ENCODE measurements around the gene BFSP1.

Gene BFSP1

DNA sequence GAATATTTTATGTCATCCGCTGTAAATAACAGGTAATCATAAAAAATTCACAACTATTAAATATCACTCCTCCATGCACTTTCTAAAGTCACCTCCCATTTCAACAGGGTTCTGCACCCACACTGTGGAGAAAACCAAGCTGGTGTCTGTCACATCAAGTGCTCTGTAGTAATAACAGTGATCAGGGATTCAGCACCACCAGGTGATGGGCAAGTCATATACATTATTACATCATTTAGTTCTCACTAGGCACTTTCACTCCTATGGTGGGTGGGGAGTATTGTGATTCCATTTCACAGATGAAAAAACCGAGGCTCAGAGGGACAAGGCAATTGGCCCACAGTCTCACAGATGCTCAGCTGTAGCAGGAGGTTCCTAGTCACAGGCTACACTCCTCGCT, 8.7 kb downstream of the BFSP1 start:
- Histone ChIP-seq H2BK5ac (ENCODE audit: low read depth, low read length, poor library complexity, severe bottlenecking) (no peak overlapping the region), H3K27me3 (ENCODE audit: control insufficient read depth in 1 of 2, insufficient read depth in 1 of 2, low read length in 2 of 2) (peaks cover 3 to 12% of the 10 kb centered on the region in 2 experiments), H3K9me3 (ENCODE audit: control insufficient read depth, low read length) (no peaks in the 10 kb centered on the region), H3K4me1 (ENCODE audit: control insufficient read depth, insufficient read depth, low read depth, low read length) (peaks cover 2% of the 10 kb centered on the region), H3K4ac (ENCODE audit: low read depth in 1 of 2, low read length in 2 of 2) (no peak overlapping the region), H2BK15ac (ENCODE audit: low read depth, poor library complexity, severe bottlenecking) (no peak overlapping the region), H4K91ac (ENCODE audit: low read length) (no peak overlapping the region), H3K23ac (ENCODE audit: low read length in 2 of 2) (no peak overlapping the region), H3K27ac (ENCODE audit: low read length, poor library complexity, severe bottlenecking) (no peak overlapping the region), H3K79me1 (replicated peaks; ENCODE audit: low read length, poor library complexity, severe bottlenecking) (no peaks in the 10 kb centered on the region), H2BK120ac (ENCODE audit: low read depth, low read length) (no peak overlapping the region), H3K9ac (ENCODE audit: low read length) (no peak overlapping the region), H3K4me3 (ENCODE audit: insufficient read depth in 1 of 2, low read depth in 1 of 2, low read length in 2 of 2) (no peak overlapping the region), H3K4me2 (ENCODE audit: low read length, poor library complexity, severe bottlenecking) (no peak overlapping the region), H3K18ac (ENCODE audit: low read depth in 1 of 2, low read length in 2 of 2) (no peak overlapping the region), H3K14ac (ENCODE audit: low read length in 2 of 2) (no peak overlapping the region), H2BK12ac (ENCODE audit: low read length in 2 of 2) (no peak overlapping the region), H2AFZ (ENCODE audit: low read depth, low read length) (no peak overlapping the region), H3K36me3 (ENCODE audit: control insufficient read depth in 1 of 2, insufficient read depth in 2 of 2, low read depth in 1 of 2, low read length in 2 of 2) (no peaks in the 10 kb centered on the region), H4K8ac (ENCODE audit: low read length) (no peak overlapping the region), H2AK5ac (ENCODE audit: low read length, severe bottlenecking) (no peak overlapping the region)
- no peak for DNase-seq
- 66% methylated on average over 2 of the region's 3 CpGs for WGBS

DNA sequence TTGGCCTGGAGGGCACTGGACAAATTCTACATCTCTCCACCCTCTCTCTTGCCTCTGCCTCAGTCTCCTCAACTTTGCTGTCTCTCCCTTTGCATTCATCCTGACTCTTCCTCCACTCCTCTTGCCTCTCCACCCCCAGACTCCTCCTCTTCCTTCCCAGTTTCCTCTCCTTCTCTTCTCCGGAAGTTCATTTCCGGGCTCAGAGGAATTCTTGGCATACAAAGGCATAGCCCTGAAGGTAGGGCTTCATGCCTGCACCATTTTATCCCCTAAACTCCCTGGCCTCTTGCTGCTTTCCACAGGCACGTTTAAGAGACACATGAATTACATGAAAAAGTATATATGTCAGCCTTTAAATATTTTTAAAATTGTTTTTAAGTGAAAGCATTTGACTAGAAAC, 10.6 kb downstream of the BFSP1 start:
- H2AFZ ChIP-seq (ENCODE audit: low read depth, low read length) = no peak overlapping the region
- H3K18ac ChIP-seq (ENCODE audit: low read depth in 1 of 2, low read length in 2 of 2) = no peak overlapping the region
- no peak for DNase-seq
- H3K4ac ChIP-seq (ENCODE audit: low read depth in 1 of 2, low read length in 2 of 2) = no peak overlapping the region
- H2BK120ac ChIP-seq (ENCODE audit: low read depth, low read length) = no peak overlapping the region
- H2BK15ac ChIP-seq (ENCODE audit: low read depth, poor library complexity, severe bottlenecking) = no peak overlapping the region
- H3K4me2 ChIP-seq (ENCODE audit: low read length, poor library complexity, severe bottlenecking) = no peak overlapping the region
- H3K9me3 ChIP-seq (ENCODE audit: control insufficient read depth, low read length) = no peaks in the 10 kb centered on the region
- WGBS = 33% methylated on average over 2 of the region's 3 CpGs
- no peak overlapping the region for H2AK5ac ChIP-seq (ENCODE audit: low read length, severe bottlenecking)
- H2BK5ac ChIP-seq (ENCODE audit: low read depth, low read length, poor library complexity, severe bottlenecking) = no peak overlapping the region
- H4K91ac ChIP-seq (ENCODE audit: low read length) = no peak overlapping the region
- H4K8ac ChIP-seq (ENCODE audit: low read length) = no peak overlapping the region
- no peak overlapping the region for H3K23ac ChIP-seq (ENCODE audit: low read length in 2 of 2)
- no peaks in the 10 kb centered on the region for H3K79me1 ChIP-seq (replicated peaks; ENCODE audit: low read length, poor library complexity, severe bottlenecking)
- no peak overlapping the region for H3K27ac ChIP-seq (ENCODE audit: low read length, poor library complexity, severe bottlenecking)
- H3K4me3 ChIP-seq (ENCODE audit: insufficient read depth in 1 of 2, low read depth in 1 of 2, low read length in 2 of 2) = no peak overlapping the region
- no peak overlapping the region for H3K14ac ChIP-seq (ENCODE audit: low read length in 2 of 2)
- peaks cover 3 to 10% of the 10 kb centered on the region in 2 experiments for H3K27me3 ChIP-seq (ENCODE audit: control insufficient read depth in 1 of 2, insufficient read depth in 1 of 2, low read length in 2 of 2)
- H3K36me3 ChIP-seq (ENCODE audit: control insufficient read depth in 1 of 2, insufficient read depth in 2 of 2, low read depth in 1 of 2, low read length in 2 of 2) = no peaks in the 10 kb centered on the region
- no peak overlapping the region for H3K9ac ChIP-seq (ENCODE audit: low read length)
- peaks cover 2% of the 10 kb centered on the region for H3K4me1 ChIP-seq (ENCODE audit: control insufficient read depth, insufficient read depth, low read depth, low read length)
- H2BK12ac ChIP-seq (ENCODE audit: low read length in 2 of 2) = no peak overlapping the region

DNA sequence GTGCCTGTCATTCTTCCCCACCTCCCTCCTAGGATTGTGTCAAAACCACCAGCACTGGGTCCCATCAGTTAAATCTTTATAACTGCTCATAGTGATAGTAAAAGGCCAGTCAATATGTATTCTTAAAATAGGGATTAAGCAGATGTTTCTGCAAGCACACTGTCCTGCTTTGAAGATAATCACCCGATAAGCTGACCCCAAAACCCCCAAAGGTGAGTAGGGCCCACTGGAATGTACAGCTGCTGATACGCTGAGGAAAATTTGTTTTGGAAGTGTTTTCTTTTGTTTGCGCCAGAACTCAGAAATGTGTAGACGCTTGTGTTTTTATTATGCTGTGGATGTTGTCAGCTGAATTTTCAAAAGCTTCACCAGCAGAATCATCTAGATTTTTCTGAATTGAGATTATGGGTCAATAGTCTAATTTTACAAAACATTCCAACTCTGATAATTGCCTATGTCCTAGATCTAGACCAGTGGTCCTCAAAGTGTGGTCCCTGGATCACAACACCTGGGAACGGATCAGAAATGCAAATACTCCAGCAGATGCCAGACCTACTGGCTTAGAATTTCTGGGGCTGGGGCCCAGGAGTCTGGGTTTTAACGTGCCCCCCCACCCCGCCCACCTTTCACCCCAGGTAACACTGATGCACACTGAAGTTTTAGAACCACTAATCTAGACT, 11.4 kb downstream of the BFSP1 start:
- Histone ChIP-seq H4K8ac (ENCODE audit: low read length) (no peak overlapping the region), H3K9ac (ENCODE audit: low read length) (no peak overlapping the region), H3K23ac (ENCODE audit: low read length in 2 of 2) (no peak overlapping the region), H3K9me3 (ENCODE audit: control insufficient read depth, low read length) (no peaks in the 10 kb centered on the region), H3K14ac (ENCODE audit: low read length in 2 of 2) (no peak overlapping the region), H2AK5ac (ENCODE audit: low read length, severe bottlenecking) (no peak overlapping the region), H3K36me3 (ENCODE audit: control insufficient read depth in 1 of 2, insufficient read depth in 2 of 2, low read depth in 1 of 2, low read length in 2 of 2) (no peaks in the 10 kb centered on the region), H3K27me3 (ENCODE audit: control insufficient read depth in 1 of 2, insufficient read depth in 1 of 2, low read length in 2 of 2) (peaks cover 3 to 6% of the 10 kb centered on the region in 2 experiments), H2BK120ac (ENCODE audit: low read depth, low read length) (no peak overlapping the region), H3K4ac (ENCODE audit: low read depth in 1 of 2, low read length in 2 of 2) (no peak overlapping the region), H3K27ac (ENCODE audit: low read length, poor library complexity, severe bottlenecking) (no peak overlapping the region), H2BK5ac (ENCODE audit: low read depth, low read length, poor library complexity, severe bottlenecking) (no peak overlapping the region), H4K91ac (ENCODE audit: low read length) (no peak overlapping the region), H3K18ac (ENCODE audit: low read depth in 1 of 2, low read length in 2 of 2) (no peak overlapping the region), H3K79me1 (replicated peaks; ENCODE audit: low read length, poor library complexity, severe bottlenecking) (no peaks in the 10 kb centered on the region), H2AFZ (ENCODE audit: low read depth, low read length) (no peak overlapping the region), H2BK12ac (ENCODE audit: low read length in 2 of 2) (no peak overlapping the region), H2BK15ac (ENCODE audit: low read depth, poor library complexity, severe bottlenecking) (no peak overlapping the region), H3K4me3 (ENCODE audit: insufficient read depth in 1 of 2, low read depth in 1 of 2, low read length in 2 of 2) (no peak overlapping the region), H3K4me1 (ENCODE audit: control insufficient read depth, insufficient read depth, low read depth, low read length) (peaks cover 2% of the 10 kb centered on the region), H3K4me2 (ENCODE audit: low read length, poor library complexity, severe bottlenecking) (no peak overlapping the region)
- no peak for DNase-seq
- 96% methylated on average over 4 of the region's 7 CpGs for WGBS

DNA sequence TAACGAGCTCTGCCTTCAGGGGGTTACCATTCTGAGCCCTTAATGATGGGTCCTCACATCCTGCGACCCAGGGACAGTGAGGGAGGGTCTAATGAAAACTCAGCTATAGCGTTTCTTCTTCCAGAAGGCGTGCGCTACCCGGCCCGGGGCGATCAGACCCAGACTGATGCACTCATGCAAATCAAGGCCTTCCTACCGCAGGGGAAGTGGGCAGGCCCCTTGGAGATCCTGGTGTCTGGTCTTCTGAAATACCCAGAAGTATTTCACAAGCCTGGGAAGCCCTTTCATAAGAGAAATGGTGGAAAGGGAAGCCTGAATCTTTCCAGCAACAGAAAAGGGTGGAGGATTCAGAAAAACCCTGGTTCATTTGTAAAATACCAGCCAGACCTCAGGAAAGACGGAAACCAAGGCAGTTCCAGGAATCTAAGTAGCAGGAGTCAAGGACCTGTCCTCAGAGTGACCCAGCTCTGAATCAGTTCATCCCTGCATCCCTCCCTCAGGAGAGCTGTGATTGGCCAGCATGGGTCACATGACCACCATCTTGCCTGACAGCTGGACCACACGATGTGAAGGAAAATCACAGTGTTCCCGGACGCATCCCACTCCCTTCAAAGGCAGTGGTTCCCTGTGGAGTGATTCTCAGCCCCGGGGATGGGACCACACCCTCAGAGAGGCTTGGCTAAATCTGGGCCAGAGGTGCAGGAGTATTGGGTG, 12.7 kb downstream of the BFSP1 start:
- no peak overlapping the region for H3K4ac ChIP-seq (ENCODE audit: low read depth in 1 of 2, low read length in 2 of 2)
- WGBS = 93% methylated on average over 13 of the region's 14 CpGs
- no peak overlapping the region for H3K14ac ChIP-seq (ENCODE audit: low read length in 2 of 2)
- no peak for DNase-seq
- no peak overlapping the region for H4K91ac ChIP-seq (ENCODE audit: low read length)
- no peak overlapping the region for H3K4me2 ChIP-seq (ENCODE audit: low read length, poor library complexity, severe bottlenecking)
- H3K4me3 ChIP-seq (ENCODE audit: insufficient read depth in 1 of 2, low read depth in 1 of 2, low read length in 2 of 2) = no peak overlapping the region
- no peak overlapping the region for H3K27ac ChIP-seq (ENCODE audit: low read length, poor library complexity, severe bottlenecking)
- H3K9me3 ChIP-seq (ENCODE audit: control insufficient read depth, low read length) = no peaks in the 10 kb centered on the region
- H2BK5ac ChIP-seq (ENCODE audit: low read depth, low read length, poor library complexity, severe bottlenecking) = no peak overlapping the region
- H2BK120ac ChIP-seq (ENCODE audit: low read depth, low read length) = no peak overlapping the region
- no peak overlapping the region for H2BK15ac ChIP-seq (ENCODE audit: low read depth, poor library complexity, severe bottlenecking)
- H3K79me1 ChIP-seq (replicated peaks; ENCODE audit: low read length, poor library complexity, severe bottlenecking) = no peaks in the 10 kb centered on the region
- H2AK5ac ChIP-seq (ENCODE audit: low read length, severe bottlenecking) = no peak overlapping the region
- H3K36me3 ChIP-seq (ENCODE audit: control insufficient read depth in 1 of 2, insufficient read depth in 2 of 2, low read depth in 1 of 2, low read length in 2 of 2) = peaks cover 0 to 5% of the 10 kb centered on the region in 2 experiments
- H2AFZ ChIP-seq (ENCODE audit: low read depth, low read length) = no peak overlapping the region
- no peak overlapping the region for H2BK12ac ChIP-seq (ENCODE audit: low read length in 2 of 2)
- H4K8ac ChIP-seq (ENCODE audit: low read length) = no peak overlapping the region
- H3K18ac ChIP-seq (ENCODE audit: low read depth in 1 of 2, low read length in 2 of 2) = no peak overlapping the region
- peaks cover 3 to 11% of the 10 kb centered on the region in 2 experiments for H3K27me3 ChIP-seq (ENCODE audit: control insufficient read depth in 1 of 2, insufficient read depth in 1 of 2, low read length in 2 of 2)
- no peak overlapping the region for H3K23ac ChIP-seq (ENCODE audit: low read length in 2 of 2)
- H3K9ac ChIP-seq (ENCODE audit: low read length) = no peak overlapping the region
- H3K4me1 ChIP-seq (ENCODE audit: control insufficient read depth, insufficient read depth, low read depth, low read length) = peaks cover 2% of the 10 kb centered on the region
